Measurements from ENCODE around the gene C1orf74.

C1orf74 gene

DNA sequence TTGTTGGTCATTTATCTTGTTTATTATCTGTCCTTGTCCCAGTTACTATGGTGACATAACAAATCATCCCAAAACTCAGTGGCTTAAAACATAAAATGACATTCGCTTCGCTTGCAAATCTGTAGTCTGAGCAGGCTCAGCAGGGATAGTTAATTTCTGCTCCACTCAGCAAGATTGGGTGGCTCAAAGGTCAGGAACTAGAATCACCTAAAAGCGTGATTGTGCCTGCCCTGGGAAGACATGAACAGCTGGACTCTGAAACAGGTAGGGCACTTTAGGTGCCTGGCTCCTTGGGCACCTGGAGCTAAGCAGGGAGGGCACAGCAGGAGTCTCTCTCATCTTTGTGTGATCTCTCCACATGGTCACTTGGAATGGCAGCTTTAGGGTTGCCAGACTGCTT lies 43.2 kb downstream of the C1orf74 start:
- TF ChIP-seq, protein P1, sequence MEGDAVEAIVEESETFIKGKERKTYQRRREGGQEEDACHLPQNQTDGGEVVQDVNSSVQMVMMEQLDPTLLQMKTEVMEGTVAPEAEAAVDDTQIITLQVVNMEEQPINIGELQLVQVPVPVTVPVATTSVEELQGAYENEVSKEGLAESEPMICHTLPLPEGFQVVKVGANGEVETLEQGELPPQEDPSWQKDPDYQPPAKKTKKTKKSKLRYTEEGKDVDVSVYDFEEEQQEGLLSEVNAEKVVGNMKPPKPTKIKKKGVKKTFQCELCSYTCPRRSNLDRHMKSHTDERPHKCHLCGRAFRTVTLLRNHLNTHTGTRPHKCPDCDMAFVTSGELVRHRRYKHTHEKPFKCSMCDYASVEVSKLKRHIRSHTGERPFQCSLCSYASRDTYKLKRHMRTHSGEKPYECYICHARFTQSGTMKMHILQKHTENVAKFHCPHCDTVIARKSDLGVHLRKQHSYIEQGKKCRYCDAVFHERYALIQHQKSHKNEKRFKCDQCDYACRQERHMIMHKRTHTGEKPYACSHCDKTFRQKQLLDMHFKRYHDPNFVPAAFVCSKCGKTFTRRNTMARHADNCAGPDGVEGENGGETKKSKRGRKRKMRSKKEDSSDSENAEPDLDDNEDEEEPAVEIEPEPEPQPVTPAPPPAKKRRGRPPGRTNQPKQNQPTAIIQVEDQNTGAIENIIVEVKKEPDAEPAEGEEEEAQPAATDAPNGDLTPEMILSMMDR (IDR thresholded peaks at IDR 0.05), result no peak

DNA sequence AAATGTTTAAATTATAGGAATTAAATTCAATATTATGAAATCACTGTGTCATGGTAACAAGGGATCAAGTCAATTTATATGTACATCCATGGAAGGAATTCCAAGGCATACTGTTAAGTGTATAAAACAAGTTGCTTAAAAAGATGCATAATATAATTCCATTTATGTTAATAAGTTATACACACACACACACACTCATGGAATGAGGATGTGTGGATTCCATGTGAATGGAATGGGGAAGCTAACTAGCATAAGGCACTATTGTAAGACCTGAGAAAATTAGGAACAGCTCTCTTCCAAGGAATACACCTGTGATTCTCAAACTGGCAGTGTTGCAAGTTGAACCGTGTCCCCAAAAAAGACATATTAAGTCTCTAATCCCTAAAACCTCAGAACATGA lies 46.1 kb downstream of the C1orf74 start:
- TF ChIP-seq, protein P1 (IDR thresholded peaks at IDR 0.05), result no peak

DNA sequence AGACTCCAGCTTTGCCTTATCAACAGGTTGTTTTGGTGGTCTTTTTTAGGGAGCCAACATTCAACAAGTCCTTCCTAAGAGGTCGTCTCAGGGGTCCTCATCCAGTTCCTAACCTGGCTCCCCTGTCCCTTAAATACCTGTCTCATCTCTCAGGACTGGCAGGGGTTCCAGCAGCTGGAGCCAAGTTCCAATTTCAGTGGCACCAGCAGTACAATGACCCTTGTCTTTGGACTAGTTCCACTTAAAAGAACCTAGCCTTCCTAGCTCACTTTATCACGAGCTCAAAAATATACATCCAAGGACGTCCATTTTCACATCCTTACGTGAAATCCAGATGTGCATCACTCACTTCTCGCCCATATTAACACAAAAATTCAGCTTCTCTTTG lies 47.2 kb downstream of the C1orf74 start:
- TF ChIP-seq, protein P1 (IDR thresholded peaks at IDR 0.05), result no peak

DNA sequence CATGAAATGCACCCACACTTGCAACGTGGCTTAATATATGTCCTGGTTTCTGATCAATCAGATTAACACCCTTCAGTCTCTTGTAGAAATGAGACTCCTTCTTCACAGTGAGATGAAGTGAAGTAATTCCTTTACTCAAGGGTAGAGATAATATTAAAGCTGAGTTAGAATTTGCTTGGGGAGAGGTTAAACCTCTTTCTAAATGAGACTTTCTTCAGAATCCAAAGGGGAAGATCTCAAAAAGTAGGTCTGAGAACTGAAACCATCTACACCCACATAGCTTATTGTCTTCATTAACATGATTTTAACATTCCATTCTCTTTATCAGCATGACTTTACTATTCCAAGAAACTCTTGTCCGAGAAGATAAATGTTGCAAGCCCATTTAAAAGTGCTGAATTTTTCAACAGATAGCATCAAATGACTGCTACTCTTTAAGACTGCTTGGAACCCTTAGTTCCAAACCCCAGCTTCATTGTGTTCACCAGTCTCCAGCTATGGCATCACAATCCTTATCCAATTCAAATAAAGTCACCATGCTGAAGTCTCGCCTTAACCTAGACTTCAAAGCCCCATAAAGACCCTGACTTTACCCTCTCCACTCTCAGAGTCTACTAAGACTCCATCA lies 47.8 kb downstream of the C1orf74 start:
- TF ChIP-seq, protein P1 (IDR thresholded peaks at IDR 0.05), result no peak

DNA sequence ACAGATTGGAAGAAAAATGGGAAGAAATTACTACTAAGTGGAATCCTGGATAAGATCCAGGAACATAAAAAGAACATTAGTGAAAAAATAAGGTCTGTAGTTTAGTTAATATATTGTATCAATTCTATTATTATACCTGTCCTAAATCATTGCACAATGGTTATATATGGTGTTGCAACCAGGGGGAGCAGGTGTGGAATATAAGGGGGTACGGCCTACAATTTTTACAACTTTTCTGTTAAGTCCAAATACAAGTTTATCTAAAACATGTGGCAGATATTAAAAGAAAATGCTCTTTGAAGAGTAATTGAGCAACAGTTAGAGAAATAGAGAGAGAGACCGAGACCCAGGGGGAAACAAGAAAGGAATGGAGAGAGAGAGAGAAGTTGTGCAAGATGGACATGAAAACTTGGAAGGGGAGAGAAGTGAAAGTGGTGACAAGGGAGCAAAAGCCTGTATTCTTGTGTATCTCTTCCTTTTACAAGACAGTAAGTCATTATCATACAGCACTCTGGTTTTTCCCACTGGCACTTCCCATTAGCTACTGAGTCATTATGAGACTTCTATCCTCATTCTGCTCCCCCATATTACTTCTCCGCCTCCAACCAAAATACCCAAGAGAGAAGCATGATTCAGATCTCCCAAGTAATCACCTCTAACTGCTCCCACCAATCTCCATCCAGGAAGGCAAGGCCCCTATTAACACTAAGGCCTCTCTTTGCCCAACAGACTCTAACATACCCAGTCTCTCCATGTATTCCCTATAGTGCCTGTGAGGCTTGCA lies 50.8 kb downstream of the C1orf74 start:
- TF ChIP-seq, protein P1 (IDR thresholded peaks at IDR 0.05), result no peak

DNA sequence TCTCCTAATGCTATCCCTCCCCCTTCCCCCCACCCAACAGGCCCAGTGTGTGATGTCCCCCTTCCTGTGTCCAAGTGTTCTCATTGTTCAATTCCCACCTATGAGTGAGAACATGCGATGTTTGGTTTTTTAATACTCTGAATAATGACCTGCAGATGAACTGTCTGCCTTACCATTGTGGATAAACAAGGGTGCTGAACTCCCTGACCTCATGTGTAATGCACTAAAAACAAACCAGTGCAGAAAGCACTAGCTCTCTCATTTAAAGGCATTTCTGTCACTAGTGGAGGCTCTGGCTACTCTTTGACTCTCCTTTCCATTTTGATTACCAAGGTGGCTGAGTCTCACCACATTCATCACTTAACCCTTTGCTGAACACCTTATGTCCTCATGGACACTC lies 51.6 kb downstream of the C1orf74 start:
- TF ChIP-seq, protein P1 (IDR thresholded peaks at IDR 0.05), result no peak

DNA sequence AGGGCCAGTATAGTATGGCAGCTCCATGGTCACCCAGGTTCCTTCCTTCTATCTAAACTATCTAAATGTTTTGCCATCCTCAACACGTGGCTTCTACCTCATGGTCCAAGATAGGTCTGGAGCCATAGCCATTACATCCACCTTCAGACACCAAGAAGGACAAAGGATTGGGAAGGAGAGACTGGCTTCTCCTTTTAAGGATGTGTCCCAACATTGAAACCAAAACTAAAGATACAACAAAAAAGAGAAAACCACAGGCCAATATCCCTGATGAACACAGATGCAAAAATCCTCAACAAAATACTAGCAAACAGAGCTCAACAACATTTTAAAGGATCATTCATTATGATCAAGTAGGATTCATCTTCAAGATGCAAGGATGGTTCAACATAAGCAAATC lies 54.9 kb downstream of the C1orf74 start:
- TF ChIP-seq, protein P1 (IDR thresholded peaks at IDR 0.05), result no peak
